ENCODE results near the gene PLEKHJ1.

The PLEKHJ1 gene

DNA sequence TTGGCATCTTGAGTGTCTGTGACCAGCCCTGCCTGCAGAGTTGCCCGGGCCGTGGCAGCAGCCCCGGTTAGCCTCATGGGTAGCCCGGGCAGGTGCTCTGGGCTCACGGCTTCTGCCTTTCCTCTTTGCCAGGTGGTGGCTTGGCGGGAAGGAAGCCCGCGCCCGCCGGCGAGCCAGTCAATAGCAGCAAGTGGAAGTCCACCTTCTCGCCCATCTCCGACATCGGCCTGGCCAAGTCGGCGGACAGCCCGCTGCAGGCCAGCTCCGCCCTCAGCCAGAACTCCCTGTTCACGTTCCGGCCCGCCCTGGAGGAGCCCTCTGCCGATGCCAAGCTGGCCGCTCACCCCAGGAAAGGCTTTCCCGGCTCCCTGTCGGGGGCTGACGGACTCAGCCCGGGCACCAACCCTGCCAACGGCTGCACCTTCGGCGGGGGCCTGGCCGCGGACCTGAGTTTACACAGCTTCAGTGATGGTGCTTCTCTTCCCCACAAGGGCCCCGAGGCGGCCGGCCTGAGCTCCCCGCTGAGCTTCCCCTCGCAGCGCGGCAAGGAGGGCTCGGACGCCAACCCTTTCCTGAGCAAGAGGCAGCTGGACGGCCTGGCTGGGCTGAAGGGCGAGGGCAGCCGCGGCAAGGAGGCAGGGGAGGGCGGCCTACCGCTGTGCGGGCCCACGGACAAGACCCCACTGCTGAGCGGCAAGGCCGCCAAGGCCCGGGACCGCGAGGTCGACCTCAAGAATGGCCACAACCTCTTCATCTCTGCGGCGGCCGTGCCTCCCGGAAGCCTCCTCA is 9.9 kb downstream of the PLEKHJ1 start:
- no peak for DNase-seq (ENCODE audit: extremely low read depth, low read depth)
- no peak for TF ChIP-seq CTCF (IDR thresholded peaks at IDR 0.05; ENCODE audit: low read depth, low read length)

- no peak for DNase-seq (ENCODE audit: extremely low read depth, low read depth)
- TF ChIP-seq CTCF (IDR thresholded peaks at IDR 0.05; ENCODE audit: low read depth, low read length), result no peak
These were observed 10.6 kb downstream of the PLEKHJ1 start for GRCh38 chr19:2225415-2226050.

DNA sequence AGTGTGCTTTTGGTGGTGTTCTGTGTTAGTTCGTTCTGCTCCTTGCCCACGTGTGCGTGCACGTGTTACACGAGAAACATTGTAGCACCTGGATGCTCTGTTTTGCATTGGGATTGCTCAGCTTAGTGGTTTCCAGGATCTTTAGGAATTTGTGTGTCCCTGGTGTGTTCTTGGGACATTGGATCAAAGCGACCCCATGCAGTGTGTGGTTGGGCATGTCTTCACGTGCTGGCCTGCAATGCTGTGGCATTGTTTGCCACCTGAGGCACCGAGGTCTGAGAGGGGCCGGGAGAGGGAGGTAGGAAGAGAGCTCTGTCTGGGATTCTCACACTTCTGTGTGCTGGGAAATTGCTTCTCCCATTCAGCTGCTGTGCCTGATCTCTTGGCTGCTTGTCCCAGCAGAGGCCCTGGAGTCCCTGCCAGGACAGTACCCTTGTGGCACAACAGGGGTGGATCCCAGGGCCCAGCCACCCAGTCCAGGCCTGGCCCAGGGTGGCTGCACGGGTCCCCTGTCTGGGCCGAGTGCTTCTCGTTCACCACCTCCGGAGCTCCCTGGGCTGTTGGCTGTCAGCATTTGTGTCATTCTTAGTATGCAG is 11.3 kb downstream of the PLEKHJ1 start:
- TF ChIP-seq CTCF (IDR thresholded peaks at IDR 0.05; ENCODE audit: low read depth, low read length), result no peak
- no peak for DNase-seq (ENCODE audit: extremely low read depth, low read depth)

GRCh38 chr19:2223959-2224358 is 12.2 kb downstream of the PLEKHJ1 start:
- TF ChIP-seq CTCF (IDR thresholded peaks at IDR 0.05; ENCODE audit: low read depth, low read length), result no peak
- no peak for DNase-seq (ENCODE audit: extremely low read depth, low read depth)

DNA sequence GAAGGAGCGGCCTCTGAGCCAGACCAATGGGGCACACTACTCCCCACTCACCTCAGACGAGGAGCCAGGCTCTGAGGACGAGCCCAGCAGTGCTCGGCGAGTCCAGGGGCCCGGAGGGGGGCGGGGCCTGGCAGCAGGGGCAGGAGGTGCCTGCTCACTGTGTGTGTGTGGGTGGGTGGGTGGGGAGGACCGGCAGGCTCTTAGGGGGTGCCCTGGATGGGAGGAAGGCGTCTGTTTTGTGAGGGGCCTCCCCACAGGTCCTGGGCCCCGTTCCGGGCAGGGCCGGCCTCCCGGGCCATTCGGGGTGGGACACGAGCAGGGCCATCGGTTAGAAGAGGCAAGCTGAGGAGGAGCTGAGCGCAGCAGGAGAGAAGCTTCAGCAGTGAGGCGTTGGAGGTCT is 12.7 kb downstream of the PLEKHJ1 start:
- no peak for TF ChIP-seq CTCF (IDR thresholded peaks at IDR 0.05; ENCODE audit: low read depth, low read length)
- no peak for DNase-seq (ENCODE audit: extremely low read depth, low read depth)

DNA sequence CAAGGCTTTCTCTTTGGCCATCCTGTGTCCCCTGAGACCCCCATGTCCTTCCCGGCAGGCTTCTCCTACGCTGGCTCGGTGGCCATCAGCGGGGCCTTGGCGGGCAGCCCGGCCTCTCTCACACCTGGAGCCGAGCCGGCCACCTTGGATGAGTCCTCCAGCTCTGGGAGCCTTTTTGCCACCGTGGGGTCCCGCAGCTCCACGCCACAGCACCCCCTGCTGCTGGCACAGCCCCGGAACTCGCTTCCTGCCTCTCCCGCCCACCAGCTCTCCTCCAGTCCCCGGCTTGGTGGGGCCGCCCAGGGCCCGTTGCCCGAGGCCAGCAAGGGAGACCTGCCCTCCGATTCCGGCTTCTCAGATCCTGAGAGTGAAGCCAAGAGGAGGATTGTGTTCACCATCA is 14.2 kb downstream of the PLEKHJ1 start:
- TF ChIP-seq CTCF (IDR thresholded peaks at IDR 0.05; ENCODE audit: low read depth, low read length), result peak; percentile 4; the same call in 1 of the 2 replicates
- DNase-seq (ENCODE audit: extremely low read depth, low read depth), result no peak

DNA sequence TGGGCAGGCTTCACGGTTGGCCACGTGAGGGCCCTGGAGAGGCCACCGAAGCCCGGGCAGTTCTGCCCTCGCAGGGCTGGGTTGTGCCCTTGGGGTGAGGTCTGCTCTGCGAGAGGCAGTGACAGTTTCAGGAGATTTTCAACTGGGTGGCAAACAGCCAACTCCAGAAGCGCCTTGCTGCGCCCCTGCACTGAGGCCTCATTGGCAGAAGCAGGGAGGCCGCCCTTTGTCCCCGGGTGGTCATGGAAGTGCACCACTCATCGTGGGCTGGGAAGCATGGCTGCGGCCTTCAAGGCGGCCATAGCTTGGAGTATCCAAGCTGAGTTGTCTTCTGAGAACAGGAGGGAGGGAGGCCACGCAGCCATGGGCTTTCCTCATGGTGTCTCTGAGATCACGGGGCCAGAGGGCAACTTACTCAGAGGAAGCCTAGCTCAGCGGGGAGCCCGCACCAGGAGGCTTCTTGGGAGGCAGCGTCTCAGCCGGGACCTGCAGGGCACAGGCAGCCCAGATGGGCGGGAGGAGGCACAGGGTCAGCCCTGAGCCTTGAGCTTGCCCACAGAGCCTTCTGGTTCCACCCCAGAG is 14.8 kb downstream of the PLEKHJ1 start:
- DNase-seq (ENCODE audit: extremely low read depth, low read depth), result no peak
- TF ChIP-seq CTCF (IDR thresholded peaks at IDR 0.05; ENCODE audit: low read depth, low read length), result no peak
